Epithelial cell of proximal tubule (primary cell): Measurements from ENCODE around the gene TELO2. TPM values are rescaled to one million over a fixed set of nuclear protein-coding genes. Genes with fewer than 3 reads are reported as not detected.

Experiments
- DNase-seq: peaks from one replicate; pipeline ENCODE4 v3.0.0-alpha.2; 2011; ENCODE audit warnings: low read depth
- H3K4me3 ChIP-seq: 2 replicates; pipeline ENCODE4 v1.5.1; 2011; ENCODE audit warnings: low read depth, mild to moderate bottlenecking, low read length
- CTCF ChIP-seq: conservative IDR thresholded peaks from 2 replicates; pipeline ENCODE4 v1.5.1; 2012; ENCODE audit warnings: low read depth, mild to moderate bottlenecking, low read length
- total RNA-seq: library from RNA; depleted of rRNA; stranded (reverse); fragments of >200 nt; gene quantifications from 2 replicates; pipeline ENCODE4 v1.2.3, GENCODE V29; 2015

TELO2 gene
- total RNA-seq, 1 donor from 2014 or later = 33.5 TPM

- no peak for DNase-seq
- no peak overlapping the region for H3K4me3 ChIP-seq
- TF ChIP-seq CTCF = no peak
These were observed 39.1 kb downstream of the TELO2 start for GRCh38 chr16:1532081-1532760.

GRCh38 chr16:1532771-1533170, 39.6 kb downstream of the TELO2 start:
- no peak for DNase-seq
- no peak overlapping the region for H3K4me3 ChIP-seq
- no peak for TF ChIP-seq CTCF

- TF ChIP-seq CTCF = no peak
- DNase-seq = no peak
- no peak within 1 kb of the TSS for H3K4me3 ChIP-seq
These were observed 40.3 kb downstream of the TELO2 start, which contains the start of gene TMEM204 for GRCh38 chr16:1533443-1533951. Gene TMEM204 (plus strand): TSS chr16:1533666. CDS start chr16:1534276, 610 bp downstream.

- TF ChIP-seq CTCF = no peak
- no peak for DNase-seq
- no peak overlapping the region for H3K4me3 ChIP-seq
These were observed 41.2 kb downstream of the TELO2 start for GRCh38 chr16:1534021-1535020.

- TF ChIP-seq CTCF = no peak
- H3K4me3 ChIP-seq = no peak overlapping the region
- DNase-seq = no peak
These were observed 42.5 kb downstream of the TELO2 start for GRCh38 chr16:1535391-1536291.

GRCh38 chr16:1536601-1537000, 43.4 kb downstream of the TELO2 start:
- DNase-seq = no peak
- H3K4me3 ChIP-seq = no peak overlapping the region
- no peak for TF ChIP-seq CTCF
